Anterior cingulate cortex (tissue), 58 donors: ENCODE measurements around the gene PLAAT4.

Experiments
- DNase-seq, 58 donors: peaks; one replicate each; lab custom pipeline; 2025; lab: John Stamatoyannopoulos, UW

Gene PLAAT4, protein sequence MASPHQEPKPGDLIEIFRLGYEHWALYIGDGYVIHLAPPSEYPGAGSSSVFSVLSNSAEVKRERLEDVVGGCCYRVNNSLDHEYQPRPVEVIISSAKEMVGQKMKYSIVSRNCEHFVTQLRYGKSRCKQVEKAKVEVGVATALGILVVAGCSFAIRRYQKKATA

DNA sequence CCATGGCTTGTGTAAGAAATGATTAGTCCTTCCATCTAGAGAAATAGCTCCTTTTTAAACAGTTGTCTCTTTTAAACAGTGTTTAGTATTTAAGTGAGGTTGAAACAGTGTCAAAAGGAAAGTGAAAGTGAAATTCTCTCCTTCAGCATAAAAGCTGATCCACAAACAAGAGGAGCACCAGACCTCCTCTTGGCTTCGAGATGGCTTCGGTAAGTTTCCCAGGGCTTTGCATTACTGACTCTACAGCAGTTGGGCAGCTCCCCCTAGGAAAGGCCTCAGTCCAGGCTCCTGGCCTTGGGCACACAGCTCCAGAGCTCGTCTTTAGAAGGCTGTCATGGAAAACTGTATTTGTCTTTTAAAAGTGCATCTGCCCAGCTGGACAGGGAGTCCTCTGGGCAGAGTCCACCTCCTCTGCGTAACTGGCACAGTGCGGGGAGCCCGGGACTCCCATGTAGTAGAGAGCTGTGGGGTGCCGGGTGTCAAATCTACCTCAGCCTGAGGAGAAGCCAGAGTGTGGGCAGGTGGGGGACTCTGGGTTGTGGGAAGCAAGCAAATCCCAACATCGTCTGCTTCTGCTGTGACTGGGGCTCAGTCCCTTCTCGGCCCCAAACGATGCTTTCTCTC is at the start of gene PLAAT4:
Gene PLAAT4 (plus strand): TSS at position 140 of the 624 bp plus-strand sequence. CDS start 61 bp downstream, at position 201.
- DNase-seq: peak in 51 of 58 donors; percentile 21 to 83 (median 58)

DNA sequence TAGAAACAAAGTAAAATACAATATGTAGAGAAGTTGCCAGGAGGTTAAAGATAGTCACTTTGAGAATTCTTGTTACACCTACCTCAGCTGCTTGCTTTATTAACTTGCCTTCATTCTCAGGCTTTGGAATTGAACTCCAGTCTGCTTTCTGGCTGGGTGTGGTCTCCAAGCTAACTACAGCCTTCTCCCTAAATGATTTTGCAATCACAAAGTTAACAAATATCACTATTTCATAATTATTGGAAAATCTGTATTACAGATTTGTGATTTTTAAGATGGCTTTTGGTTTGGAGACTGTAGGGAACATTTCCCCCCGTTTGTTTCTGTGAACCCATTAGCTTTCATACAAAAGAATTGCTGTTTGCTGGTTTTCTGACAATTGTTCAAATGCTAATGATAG is 47.8 kb upstream of the PLAAT4 start:
- no peak for DNase-seq

DNA sequence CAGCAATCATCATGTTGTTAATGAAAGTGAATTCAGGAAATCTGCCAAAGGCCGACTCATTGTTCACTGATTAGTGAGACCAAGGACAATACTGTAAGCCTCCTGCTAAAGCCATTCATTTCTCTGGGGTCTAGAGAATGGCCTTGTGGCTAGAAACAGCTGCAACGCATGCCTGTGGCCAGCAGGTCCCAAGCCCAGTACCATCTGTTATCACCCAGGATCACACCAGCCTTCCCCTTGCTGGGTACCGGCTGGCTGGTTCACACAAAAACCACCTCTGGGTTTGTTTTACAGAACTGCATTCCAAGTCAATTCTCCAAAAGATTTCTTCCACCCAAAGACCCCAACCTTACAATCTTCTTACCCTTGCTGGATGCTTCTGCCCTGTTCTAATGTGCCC is 46.7 kb upstream of the PLAAT4 start:
- DNase-seq: peak in 1 of 58 donors; percentile 30

DNA sequence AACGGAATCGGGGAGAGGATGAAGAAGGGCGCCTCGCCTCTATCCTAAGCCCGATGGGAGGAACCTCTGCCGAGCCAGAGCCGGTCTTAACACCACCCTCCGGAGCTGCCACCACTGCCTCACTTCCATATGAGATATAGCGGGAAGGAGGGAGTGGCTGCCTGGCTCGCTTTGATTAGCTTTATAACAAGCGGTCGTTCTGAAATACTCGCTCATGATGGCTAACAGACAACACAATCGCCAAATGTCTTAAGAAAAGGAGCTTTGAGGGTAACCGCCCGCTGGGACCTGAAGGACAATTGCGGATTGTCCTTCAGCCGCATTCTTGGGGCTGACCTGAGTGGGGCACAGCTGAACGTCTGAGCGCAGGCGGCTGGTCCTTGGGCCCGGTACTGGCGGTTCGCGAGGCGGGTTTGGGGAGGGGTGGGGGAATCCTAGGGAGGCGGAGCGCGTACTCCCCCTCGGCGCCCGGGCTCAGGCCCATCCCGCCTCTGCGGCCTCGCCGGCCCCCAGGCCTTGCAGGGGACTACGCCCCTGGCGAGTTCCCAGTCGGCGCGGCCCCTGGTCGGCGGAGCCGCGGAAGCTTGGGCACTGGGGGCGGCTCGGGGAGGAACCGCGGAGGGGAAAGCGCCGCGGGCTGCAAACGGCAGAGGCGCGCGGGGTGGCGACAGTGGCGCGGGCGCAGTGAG is 45.9 kb upstream of the PLAAT4 start, which contains the start of gene PLAAT5:
Gene PLAAT5 (minus strand): TSS at position 617 of the 689 bp plus-strand sequence. CDS start 133 bp downstream, at position 484.
- peak in 18 of 58 donors; percentile 15 to 68 (median 48) for DNase-seq

DNA sequence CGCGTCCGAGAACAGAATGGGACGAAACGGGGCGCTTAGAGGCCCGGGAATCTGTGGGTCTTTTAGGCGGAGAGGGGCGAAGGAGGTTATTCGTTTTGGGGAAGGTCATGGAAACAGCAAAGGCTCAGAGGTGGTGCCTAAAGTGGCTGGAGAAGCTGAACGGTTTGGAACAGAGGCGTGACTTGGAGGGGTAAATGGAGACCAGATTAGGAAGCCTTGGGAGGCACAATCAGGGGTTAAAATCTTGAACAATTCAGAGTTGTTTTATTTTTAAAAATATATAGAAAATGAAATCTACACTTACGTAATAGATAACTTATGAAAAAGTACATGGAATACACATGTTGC is 45.4 kb upstream of the PLAAT4 start:
- no peak for DNase-seq

DNA sequence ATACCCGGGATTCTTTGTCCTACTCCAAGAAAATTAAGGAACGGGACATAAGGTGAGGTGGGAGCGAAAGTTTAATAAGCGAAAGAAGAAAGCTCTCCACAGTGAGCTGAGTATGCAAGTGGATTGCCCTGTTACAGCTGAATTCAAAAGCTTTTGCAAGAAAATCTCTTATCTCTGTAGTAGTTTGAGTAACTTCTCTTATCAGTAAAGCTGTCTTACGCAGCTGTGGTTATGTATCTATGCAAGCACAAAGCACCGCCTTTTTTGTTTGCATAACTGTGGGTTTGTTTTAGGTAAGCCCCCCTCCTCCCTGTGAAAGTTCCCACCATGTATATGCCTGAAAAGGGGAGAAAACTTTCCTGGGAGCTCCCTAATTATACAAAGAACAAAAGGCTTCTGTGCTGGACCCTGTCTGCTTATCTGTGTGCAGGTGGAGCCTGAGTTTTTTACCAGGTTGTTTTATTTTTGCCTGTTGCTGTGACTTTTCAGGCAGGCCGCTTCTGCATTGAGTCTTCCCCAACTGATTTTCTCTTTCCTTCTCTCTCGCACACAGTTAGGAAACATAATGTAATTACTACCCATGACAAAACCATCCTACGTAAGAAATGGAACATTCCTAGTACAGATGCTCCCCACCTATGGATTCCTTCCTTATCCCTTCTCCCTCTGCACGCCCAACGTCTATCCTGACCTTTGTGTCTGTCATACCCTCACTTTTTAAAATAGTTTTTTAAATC is 44.8 kb upstream of the PLAAT4 start:
- DNase-seq: no peak

DNA sequence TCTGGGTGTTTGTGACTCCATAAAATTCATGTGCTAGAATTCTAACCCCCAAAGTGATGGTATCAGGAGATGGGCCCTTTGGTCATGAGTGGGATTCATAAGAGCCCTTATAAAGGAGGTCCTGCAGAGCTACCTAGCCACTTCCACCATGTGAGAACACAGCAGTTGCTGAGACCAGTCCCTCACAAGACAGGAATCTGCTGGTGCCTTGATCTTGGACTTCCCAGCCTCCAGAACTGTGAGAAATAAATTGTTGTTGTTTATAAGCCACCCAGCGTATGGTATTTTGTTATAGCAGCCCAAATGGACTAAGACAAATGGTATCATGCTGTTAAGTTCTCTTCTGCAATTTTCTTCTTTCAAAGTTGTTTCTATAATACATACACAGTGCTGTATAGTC is 44.2 kb upstream of the PLAAT4 start:
- DNase-seq: no peak

DNA sequence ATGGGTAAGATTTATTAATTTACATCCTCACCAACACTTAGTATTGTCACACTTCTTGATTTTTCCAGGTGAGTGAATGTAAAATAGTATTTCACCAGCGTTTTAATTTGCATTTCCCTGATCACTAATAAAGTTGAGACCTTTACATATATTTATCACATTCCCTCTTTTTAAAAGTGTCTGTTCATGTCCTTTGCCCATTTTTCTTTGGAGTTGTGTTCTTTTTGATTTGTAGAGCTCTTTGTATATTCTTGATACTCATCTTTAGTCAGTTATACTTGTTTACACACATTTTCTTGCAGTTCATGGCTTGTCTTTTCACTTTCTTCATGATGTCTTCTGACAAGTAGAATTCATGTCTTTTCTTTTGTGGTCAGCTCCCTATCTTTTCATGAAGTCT is 43.5 kb upstream of the PLAAT4 start:
- no peak for DNase-seq

DNA sequence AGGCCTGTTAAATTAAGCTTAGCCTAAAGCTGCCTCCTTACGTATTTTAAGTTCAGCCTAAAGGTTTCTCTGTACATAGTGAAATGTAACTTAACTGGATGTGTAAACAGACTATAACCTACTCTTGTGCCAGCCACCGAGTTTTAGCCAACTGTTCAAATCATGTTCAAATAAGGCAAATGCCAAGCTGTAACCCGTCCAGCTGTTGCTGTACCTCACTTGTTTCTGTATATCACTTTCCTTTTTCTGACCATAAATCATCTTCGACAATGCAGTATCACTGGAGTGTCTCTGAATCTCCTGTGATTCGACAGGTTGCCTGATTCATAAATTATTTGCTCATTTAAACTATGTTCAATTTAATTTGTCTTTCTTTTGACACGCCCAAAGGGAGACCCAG is 41.6 kb upstream of the PLAAT4 start:
- DNase-seq: no peak

DNA sequence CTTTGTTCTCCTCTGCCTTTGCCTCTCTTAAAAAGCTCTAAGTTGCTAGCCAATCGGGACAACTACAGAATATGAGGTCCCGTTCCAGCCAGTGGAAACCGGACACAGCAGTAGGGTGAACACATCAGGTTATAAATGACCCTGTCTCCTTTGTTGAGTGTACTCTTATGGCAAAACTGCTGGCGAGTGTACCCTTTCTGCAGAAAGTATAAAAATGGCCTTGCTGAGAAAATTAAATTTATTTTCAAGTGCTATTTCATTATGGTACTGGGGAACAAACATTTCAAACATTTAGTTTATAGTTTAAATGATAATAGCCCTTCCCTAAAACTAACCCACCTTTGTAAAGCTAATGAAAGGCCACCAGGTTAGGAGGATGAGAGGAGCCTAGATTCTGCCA is 36.7 kb upstream of the PLAAT4 start:
- no peak for DNase-seq

DNA sequence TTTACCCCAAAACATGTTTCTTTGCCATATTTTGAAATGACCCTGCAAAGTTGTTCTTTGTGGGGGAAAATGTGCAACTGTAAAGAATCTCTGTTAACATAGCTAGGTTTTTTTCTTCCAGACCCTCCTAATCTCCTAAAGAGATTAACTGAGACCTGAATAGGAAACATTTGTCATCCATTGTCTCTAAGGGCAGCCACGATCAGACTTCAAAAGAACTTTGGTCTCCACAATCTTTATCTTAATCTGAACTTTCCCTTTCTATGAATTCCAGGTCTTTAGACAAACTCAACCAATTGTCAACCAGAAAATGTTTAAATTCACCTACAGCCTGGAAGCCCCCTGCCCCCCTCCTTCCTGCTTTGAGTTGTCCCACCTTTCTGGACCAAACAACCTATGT is 35.4 kb upstream of the PLAAT4 start:
- DNase-seq: no peak

DNA sequence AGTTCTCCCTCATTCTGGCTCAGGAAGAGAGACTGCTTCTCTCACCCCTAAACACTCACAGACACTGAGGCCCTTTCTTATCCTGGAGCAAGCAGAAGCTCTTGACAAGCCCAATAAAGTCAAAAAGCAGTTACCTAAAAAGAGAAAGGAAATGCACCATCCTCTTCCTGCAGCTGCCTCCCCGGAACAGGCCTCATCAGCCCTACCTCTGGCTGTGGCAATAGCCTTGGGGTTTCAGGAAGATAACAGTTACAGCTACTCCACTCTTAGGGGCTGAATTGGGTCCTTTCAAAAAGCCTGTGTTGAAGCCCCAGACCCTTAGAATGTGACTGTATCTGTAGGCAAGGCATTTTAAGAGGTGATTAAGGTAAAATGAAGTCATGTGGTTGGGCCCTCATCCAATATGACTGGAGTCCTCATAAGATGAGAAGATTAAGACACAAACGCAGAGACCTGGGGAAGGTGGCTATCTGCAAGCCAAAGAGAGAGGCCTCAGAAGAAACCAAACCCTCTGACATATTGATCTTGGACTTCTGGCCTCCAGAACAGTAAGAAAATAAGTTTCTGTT is 34.3 kb upstream of the PLAAT4 start:
- DNase-seq: no peak

DNA sequence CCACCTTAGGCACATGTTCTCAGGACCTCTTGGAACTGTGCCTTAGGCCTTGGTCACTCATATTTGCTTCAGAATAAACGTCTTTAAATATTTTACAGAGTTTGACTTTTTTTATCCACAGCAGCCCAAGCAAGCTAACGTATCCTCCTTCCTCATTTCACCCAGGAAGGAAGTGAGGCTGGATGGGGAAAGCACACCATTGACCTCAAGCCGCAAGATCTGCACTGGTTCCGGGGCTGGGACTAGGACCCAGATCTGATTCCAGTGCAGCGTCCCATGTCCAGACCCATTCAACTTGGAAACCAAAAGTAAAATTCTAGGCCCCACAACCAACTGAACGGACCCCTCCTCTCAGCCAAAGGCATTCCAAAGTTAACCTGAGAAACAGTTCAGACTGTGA is 33.1 kb upstream of the PLAAT4 start:
- DNase-seq: no peak

DNA sequence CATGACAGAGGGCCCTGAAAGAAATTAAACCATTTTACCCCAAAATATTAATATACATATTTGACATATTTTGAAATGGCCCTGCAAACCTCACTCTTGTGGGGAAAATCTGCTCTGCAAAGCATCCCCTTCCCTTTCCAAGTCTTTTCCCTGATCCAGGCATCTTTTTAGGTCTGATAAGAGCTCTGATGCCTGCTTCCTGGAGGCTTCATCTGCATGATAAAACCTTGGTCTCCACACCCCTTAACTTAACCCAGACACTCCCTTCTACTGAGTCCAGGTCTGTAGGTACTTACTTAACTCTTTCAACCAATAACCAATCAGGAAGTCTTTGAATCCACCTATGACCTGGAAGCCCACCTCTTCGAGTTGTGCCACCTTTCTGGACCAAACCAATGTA is 32.6 kb upstream of the PLAAT4 start:
- no peak for DNase-seq

DNA sequence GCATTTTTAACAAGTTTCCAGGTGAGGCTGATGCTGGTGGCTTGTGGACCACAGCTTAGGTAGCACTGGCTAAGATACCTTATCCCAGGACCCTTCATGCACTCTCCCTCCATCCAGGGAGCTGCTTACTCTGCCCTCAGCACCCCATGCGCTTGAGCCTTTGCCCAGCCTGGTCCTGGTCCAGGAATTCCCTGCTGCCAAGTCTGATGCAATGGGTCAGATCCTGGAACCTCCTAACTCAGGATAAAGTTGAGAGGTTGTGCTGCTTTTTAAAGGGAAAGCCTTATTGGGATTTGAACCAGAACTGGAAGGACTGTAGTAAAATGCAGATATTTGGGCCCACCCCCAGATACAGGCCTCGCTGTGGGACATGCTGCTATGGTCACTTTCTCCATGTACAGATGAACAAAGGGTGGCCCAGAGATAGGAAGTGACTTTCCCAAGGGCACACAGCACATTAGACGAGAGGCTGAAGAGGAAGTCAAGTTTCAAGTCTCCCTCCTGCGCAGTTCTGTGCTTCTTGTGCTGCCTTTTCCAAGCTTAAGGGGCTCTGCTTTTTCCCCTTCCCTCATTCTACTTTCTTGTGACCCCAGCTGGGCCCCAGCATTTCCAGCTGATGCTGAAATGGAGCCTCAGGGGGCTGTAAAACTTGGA is 31.5 kb upstream of the PLAAT4 start:
- DNase-seq: peak in 20 of 58 donors; percentile 6 to 58 (median 33)

DNA sequence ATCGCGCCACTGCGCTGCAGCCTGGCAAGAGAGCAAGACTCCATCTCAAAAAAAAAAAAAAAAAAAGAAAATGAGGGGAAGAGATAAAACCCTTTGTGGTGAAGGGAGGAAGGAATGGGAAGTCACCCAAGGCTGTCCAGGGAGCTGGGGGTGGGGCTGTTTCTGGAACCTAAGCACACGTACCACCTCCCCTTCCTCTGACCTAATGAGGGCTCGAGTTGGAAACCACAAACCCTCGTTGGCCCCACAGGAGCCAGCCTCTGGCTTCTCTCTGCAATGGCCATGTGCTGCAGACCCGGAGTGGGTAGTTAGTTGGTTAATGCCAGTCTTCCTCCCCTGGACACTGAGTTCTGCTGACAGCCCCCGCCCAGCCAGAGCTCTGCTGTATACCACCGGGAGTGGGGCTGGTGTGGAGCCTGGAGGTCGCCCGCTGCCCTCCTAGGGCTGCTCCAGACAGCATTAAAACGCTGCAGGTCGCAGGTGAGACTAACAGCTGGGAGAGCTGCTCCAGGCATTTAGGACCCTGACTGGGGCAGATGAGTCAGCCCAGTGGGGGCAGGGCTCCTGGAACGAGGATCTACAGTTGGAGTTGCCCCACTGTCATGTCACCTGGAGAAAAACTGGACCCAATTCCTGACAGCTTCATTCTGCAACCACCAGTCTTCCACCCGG is 30.6 kb upstream of the PLAAT4 start, which contains the start of gene LGALS12:
Gene LGALS12 (plus strand): TSS at position 228 of the 672 bp plus-strand sequence. CDS start 375 bp downstream, at position 603.
- DNase-seq: no peak

DNA sequence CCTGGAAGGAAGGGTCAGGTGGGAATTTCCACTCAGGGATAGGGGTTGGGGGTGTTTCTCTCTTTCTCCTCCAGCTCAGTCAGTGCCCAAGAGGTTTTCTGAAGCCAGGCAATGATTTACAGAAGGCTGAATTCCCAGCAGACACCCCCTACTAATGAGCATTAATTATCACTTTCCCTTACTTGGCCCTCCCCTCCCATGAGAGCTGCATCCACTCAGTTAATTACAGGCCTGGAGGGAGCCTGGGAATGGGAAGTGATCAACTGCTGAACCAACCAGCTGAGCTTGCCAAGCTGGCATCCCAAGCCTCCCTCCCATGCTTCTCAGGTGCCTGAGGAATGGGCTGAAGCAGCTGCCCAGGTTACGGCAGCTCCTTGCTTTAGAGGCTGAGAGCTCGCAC is 29.7 kb upstream of the PLAAT4 start:
- no peak for DNase-seq

DNA sequence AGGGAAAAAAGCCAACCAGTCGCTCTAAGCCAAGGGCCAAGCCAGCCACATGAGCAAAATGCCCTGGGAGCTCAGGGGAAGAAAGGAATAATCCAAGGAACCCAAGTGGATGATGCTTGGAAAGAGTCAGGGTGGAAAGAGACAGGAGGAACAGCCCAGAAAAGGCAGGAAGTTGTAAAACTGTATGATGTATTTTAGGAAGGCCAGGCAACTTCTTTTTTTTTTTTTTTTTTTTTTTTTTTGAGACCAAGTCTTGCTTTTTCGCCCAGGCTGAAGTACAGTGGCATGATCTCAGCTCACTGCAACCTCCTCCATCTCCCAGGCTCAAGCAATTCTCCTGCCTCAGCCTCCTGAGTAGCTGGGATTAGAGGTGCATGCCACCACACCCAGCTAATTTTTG is 29.1 kb upstream of the PLAAT4 start:
- DNase-seq: no peak

DNA sequence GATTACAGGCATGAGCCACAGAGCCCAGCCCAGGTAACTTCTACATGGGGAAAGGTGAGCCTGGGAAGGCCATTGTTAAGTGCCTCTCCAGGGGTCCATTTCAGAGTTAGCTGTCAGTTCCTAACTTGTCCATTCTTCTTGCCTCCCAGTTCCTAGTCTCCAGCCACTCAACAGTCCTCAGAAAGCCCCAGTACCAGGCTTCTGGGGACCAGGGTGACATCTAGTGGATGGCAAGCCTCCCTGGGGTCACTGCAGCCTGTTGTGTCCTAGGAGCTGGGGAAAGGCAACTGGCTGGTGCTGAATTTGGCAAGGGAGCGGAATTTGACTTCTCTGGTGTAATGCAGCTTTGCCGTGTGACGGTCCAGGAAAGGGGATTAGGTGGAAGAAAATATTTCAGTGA is 28.6 kb upstream of the PLAAT4 start:
- DNase-seq: peak in 46 of 58 donors; percentile 8 to 84 (median 59)

DNA sequence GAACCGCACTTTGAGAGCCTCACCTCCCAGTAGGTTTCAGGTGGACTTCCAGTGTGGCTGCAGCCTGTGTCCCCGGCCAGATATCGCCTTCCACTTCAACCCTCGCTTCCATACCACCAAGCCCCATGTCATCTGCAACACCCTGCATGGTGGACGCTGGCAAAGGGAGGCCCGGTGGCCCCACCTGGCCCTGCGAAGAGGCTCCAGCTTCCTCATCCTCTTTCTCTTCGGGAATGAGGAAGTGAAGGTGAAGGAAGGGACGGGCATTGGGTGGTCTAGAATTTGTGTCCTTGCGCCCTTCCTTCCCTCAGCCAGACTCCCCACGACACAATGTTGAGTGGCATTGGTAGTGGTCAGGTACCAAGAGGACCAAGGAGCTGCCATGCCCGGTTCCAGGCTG is 27.9 kb upstream of the PLAAT4 start:
- no peak for DNase-seq
